ENCODE data around the gene PLEKHA8. TPM values are rescaled to one million over a fixed set of nuclear protein-coding genes. Genes with fewer than 3 reads are reported as not detected.

PLEKHA8 gene
- total and polyA plus RNA-seq, 2 of the 8 experiments (the other 6 are each of a cell fraction or from before 2014, with no cell fraction given): 10.7 to 44.0 TPM

DNA sequence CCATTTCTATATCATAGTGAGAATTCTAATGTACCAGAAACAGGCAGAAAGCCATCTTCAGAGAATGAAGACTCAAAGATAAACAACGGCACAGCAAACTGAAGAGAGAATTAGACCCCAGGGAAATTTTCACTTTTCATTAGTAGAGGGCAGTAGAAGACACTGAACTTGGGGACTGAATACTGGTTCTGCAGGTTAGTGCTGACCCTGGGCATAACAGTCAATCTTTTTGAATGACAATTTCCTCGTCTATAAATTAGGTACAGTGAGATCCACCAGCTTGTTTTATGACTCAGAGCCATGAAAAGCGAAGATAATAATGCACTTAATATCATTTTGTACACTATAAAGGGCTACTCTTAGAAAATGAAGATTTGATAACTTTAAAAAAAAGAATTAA, 15.5 kb upstream of the PLEKHA8 start (continued):
- TF ChIP-seq SAP30 (IDR thresholded peaks at IDR 0.05; ENCODE audit: insufficient read depth, insufficient replicate concordance, low read length): no peak
- no peak for TF ChIP-seq HDAC6 (IDR thresholded peaks at IDR 0.05; ENCODE audit: low read depth, low read length)
- TF ChIP-seq, protein P1, sequence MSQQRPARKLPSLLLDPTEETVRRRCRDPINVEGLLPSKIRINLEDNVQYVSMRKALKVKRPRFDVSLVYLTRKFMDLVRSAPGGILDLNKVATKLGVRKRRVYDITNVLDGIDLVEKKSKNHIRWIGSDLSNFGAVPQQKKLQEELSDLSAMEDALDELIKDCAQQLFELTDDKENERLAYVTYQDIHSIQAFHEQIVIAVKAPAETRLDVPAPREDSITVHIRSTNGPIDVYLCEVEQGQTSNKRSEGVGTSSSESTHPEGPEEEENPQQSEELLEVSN (IDR thresholded peaks at IDR 0.05): no peak
- TF ChIP-seq BRCA1 (IDR thresholded peaks at IDR 0.05; ENCODE audit: low read depth, low read length): no peak
